HG03064 (cell line): ENCODE data around the gene SDF4.
"Not testable (repeated sequence)": the region's sequence is repeated elsewhere in the genome, so short reads cannot be mapped to it uniquely, and the experiment has no call there.

Experiments used
- ATAC-seq: cut with Tn5 transposase; IDR thresholded peaks from one replicate; pipeline ENCODE4 v1.9.1; 2021; ENCODE audit warnings: low read depth; ENCODE audit not compliant: unreplicated experiment

The SDF4 gene

DNA sequence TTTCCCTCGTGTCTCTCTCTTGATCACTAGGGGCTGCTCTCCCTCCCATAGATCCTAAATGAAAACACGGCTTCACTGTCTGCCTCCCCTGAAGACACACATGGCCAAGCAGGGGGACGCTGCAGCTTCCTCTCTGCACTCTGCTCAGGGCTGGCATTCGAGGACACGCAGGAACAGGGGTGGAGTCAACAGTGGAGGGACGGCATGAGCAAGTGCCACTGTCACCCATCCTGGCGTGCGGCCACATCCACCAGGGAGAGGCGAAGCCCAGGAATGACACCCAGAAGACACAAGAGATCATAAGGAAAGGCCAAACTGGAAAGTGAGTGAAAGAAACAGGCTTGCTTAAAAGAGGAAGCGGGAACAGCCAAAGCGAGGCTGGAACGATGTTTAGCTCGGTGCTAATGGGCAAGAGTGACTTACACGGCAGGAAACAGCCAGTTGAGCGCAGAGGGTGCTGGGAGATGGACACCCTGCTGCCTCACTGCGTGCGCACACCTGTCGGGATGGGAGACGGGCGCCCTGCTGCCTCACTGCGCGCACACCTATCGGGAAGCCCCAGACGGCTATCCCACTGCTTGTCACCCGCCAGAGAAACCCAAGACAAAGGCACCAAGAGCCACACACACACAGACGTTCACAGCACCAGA is 28.3 kb upstream of the SDF4 start:
- no peak for ATAC-seq

DNA sequence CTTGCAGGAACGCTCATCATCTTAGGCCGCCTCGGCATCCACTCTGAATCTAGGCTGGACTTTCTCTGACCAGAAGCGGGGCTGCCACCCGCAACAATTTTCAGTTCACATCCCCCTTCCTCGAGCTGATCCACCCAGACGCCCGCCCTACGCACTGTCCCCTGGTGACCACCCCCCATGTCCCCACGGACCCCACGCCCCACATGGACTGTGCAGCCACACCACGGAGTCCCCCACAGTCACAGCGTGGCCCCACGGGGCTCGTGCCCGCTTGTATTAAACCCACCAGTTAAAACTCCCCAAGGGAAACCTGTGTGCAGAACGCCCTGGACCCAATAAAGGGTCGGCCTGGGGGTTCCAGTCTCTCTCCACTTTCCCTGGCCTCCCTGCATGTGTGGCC is 27.7 kb upstream of the SDF4 start:
- no peak for ATAC-seq

DNA sequence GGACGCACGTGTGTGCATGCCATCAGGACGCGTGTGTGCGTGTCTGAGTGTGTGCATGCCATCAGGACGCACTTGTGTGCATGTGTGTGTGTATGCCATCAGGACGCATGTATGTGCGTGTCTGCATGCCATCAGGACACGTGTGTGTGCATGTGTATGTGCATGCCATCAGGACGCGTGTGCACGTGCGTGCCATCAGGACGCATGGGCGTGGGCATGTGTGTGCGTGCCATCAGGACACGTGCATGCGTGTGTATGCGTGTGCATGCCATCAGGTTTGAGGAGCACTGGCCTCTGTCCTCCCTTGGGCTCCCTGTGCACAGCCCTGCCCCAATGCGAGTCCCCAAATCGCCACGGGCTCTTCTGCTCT is 27.3 kb upstream of the SDF4 start:
- no peak for ATAC-seq

DNA sequence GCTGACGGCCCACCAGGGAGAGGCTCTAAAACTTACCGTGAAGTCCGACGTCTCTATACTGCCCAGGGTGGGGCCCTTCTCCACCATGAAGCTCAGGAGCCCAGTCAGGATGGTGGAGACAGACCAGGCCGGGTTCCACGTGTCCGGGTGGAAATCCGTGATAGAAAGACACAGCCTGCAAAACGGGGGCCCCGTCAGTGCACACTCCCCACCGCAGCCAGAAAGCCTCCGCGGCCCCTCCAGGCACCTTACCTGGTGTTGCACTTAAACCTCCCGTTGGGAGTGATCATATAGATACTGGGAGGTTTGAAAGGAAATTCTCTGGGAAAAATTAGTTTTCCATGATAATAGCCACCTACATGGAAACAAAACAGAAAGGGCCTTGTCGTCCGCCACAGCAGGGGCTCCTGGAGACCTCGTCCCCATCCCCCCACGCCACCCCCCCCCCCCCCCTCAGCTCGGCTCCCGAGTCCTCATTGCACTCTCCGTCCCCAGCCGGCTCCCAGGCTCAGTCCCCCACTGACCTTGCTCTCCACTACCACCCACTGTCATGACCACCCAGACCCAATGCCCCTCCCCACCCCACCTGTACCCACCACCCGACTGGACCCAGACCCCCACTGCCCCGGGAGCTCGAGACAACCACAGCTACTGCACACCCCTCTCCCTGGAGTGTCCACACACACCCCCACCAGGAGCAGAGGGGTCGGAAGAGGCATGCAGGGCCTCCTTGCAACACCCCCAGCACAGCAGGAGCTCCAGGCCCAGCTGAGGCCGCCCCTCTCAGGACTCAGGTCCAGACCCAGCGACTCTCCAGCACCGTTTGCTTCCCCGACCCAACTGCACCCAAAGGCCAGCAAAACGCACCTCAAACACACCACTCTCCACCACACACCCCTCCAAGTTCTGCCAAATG is 25.4 kb upstream of the SDF4 start:
- ATAC-seq, result no peak

DNA sequence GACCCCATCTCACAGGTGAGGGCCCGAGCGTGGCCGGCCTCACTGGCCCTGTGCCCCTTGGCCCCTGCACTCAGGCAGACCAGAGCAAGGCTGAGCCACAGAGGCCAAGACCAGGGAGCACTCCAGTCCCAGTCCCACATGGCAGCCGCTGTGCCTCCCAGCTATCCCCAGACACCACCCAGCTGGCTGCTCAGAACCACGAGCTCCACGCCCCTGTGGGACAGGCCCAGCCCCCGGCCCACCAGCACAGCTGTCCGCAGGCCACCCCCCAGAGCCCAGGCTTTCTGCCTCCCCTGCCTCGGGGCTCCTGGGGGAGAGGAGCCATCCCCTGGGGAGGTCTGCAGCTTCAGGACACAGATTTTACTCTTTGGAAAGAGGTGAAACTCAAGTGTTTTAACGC is 23.8 kb upstream of the SDF4 start:
- ATAC-seq, result no peak

DNA sequence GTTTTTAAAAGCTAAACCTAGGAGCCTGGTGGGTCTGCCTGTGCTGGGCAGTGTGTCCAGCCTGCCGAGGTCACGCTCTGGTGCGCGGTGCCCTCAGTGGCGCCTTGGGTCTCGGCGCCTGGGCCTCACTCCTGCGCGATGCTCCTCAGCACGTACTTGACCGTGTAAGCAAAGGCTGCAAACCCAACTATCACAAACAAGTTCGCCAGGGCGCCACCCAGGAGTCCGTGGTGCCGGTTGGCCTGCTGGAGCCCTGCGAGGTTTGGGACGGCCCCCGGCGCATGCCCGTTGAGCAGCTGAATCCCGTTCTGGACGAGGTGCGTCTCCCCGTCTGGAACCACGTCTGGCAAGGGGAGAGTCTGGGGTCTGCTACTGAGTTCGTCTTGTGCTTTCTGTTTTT is 23.3 kb upstream of the SDF4 start:
- ATAC-seq, result no peak

DNA sequence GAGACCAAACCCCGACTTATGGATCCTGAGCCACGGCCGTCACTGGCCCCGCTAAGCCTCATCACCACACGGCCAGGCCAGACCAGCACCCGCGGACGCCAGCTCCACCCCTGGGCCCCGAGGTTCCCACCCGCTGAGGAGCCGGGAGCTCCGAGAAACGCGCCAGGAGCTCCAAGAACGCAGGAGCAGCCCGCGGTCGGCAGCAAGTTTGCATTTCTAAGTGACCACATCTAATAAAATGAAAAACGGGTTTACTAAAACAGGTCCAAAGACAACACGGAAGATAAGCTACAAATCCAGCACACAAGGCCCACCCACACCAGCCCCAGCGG is 22.8 kb upstream of the SDF4 start:
- ATAC-seq, result no peak

DNA sequence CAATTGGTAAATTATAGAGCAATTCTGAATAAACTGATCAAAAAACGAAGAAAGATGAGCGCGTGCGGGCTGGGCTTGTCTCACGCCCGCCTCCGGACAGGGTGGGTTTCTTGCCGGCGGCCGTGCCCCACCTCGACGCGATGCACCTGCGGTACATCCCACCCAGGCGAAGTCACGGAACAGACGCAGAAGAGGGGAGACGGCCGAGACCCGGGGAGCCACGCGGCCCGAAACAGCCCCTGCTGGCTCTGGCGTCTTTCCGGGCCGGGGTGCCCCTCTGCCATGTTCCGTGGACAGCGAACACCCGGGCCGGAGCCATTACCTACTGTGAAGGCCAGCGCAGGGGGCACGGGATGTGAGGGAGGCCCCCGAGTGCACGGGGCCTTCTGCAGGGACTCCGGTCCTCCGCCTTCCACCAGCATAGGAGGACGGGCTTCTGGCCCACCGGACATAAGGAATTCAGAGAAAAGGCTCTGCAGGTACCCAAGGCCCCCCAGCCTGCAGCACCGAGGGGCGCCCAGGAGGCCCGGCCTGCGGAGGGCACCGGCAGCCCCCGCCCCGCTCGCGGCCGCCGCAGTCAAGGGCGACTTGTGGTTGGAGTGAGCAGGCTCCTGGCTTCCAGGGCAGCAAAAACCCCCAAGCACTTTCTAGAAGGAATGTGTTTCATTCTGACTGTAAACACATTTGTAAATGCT is 22.3 kb upstream of the SDF4 start:
- ATAC-seq, result no peak

DNA sequence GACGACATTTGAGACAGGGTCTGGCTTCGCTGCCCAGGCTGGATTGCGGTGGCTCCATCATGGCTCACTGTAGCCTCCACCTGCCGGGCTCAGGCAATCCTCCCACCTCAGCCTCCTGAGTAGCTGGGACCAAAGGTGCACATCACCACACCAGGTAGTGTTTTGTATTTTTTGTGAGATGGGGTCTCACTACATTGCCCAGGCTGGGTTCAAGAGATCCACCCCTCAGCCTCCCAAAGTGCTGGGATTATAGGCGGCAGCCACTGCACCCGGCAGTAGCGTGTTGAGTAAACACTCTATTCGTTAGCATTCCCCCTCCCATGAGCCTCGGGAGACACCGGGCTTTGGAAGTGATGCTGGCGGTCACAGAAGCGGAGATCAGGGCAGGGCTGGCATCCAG is 21.5 kb upstream of the SDF4 start:
- no peak for ATAC-seq

DNA sequence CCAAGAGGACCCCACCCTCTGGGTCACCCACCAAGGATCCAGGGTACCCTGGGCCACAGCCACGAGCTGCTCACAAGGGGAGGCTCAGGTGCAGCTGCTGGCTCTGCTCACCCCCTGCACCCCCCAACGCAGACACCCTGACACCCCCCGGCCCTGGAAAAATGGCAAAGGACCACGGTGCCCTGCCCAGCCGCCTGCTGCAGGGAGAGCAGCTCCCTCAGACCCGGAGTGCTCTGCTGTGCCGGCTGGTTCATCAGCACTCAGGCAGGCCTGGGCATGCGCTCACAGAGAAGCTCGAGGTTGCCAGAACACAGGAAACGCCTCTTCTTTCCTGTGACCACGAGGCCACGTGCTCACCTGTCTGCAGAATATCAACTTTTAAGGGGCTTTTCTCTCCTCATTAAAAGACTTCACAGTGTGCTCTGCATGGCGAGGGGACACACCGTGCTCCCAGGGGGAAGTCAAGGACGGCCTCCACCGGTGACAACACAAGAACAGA is 19.0 kb upstream of the SDF4 start:
- ATAC-seq, result no peak

DNA sequence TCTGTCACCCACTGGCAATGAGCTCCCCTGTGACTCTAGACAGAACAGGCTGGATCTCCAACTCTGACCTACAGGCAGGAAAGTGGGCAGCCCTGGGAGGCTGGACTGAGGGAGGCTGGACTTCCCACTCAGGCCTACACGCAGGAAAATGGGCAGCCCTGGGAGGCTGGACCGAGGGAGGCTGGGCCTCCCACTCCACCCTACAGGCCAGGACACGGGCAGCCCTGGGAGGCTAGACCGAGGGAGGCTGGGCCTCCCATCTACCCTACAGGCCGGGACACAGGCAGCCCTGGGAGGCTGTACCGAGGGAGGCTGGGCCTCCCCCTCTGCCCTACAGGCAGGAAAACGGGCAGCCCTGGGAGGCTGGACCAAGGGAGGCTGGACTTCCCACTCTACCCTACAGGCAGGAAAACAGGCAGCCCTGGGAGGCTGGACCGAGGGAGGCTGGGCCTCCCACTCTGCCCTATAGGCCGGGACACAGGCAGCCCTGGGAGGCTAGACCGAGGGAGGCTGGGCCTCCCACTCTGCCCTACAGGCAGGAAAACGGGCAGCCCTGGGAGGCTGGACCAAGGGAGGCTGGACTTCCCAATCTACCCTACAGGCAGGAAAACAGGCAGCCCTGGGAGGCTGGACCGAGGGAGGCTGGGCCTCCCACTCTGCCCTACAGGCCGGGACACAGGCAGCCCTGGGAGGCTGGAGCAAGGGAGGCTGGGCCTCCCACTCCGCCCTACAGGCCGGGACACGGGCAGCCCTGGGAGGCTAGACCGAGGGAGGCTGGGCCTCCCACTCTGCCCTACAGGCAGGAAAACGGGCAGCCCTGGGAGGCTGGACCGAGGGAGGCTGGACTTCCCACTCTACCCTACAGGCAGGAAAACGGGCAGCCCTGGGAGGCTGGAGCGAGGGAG is 16.5 kb upstream of the SDF4 start:
- not testable (repeated sequence) for ATAC-seq

DNA sequence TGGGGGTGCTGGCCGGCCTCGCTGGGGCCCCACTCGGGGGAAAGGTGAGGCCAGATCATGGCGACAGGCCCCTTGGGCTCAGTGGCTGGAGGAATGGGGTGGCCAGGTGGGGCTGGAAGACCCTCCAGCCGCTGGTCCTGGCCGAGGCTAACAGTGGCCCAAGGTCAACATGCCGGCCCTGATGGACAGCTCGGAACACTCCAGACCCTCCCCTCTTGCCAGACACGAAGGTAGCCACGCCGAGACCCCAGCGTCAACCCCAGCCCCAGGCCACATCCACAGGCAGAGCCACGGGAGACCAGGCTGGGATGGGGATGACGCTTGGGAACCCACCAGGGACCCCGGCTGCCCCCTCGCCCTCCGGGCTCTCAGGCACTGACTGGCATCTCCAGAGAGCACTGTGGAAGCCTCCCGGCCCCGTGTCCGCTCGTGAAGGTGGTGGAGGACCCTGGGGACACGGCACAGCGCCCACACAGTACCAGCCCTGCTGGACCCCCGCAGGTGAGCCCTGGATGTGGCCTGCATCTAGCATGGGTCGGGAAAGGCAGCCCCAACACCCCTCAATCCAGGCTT is 15.6 kb upstream of the SDF4 start:
- ATAC-seq, result no peak

DNA sequence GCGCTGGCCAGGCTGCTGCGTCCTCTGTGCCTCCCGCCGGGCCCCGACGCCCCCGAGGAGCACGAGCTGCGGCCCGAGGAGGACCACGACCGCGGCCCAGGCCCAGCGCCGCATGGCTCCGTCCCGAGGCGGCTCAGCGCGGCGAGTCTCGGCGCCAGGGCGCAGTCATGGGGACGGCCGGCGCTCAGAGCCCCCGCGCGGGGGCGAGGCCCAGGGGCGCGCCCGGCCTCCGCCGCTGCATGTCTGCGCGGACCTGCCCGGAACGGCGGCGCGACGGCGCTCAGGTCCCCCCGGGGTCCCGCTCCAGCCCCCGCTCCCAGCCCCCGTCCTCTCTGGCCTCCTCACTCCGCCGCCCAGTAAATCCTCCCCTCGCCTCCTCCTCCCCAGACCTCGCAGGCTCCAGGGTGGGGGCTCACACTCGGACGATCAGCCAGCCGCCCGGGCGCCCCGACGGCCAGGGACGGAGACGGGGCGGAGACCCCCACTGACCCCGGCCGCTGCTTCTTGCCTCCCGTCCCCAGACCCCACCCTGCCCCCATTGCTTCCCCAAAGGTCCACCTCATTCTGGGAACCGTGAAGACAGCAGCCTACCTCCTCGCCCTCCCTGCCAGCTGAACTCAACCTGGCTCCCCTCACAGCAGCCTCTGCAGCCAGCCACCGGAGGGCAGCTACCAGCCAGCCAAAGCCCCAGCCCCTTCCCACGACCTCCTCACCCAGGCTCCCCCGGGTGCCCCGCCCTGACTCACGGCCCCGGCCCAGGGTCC is 15.0 kb upstream of the SDF4 start, which contains the start of gene C1QTNF12:
Gene C1QTNF12 (minus strand): TSS at position 146 of the 764 bp plus-strand sequence. CDS start 32 bp downstream, at position 114.
- ATAC-seq, result no peak

DNA sequence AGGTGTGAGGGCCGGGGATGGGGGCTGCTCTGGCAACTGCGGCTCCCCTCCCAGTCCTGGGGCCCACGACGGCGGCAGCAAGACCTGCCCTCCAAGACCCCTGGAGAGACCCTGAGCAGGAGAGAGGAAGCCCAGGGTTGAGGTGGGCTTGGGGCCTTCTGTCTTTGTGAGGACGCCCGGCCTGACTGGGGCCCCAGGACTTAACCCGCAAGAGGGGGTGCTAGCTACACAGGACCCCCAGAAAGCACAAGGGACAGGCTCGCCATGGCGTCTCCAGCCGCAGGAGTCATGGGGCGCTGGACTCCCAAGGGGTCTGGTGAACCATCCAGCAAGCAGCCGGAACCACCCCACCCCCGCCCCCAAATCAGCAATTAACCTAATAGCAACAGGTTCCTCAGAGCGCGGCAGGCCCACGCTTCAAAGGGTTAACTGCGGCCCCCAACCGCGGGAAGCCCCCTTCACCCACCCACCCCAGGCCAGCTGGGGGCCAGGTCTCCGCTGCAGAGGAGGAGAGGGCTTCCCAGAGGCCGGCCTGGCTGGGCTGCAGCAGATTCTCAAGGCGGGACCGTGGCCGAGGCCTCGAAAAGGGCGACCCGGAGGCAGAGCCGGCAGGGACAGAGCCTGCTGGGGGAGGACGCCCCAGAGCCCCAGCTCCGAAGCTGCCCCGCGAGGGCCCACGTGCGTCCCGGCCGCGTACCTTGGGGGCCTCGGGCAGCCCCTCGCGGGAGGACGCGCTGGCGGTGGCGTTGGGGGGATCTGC is 14.2 kb upstream of the SDF4 start:
- no peak for ATAC-seq

DNA sequence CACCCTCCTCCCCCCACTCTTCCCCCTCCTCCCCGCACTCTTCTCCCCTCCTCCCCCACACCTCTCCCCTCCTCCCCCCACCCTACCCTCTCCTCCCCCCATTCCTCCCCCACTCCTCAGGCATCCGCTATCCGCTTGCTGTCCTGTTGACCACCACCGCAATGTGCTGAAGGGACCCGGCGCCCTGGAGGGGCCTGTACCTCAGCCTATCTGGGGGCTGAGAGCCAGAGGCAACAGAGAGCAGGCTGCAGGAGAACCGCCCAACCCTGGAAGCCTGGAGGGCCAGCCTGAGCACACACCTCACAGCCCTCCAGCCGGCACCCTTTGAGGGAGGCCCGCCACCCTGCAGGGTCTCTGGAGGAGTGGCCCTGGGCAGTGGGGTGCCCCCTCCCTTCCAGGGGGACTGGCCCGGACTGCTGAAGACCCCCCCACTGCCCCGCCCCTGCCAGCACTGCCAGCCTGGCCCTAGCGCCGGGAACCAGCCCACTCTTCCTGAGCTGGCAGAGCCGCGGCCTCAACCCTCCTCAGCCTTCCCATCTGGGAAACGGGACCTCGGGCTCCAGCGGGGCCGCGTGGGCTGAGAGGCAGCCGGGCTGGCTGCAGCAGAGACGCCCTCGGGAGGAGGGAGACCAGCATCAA is 13.5 kb upstream of the SDF4 start:
- ATAC-seq, result no peak

DNA sequence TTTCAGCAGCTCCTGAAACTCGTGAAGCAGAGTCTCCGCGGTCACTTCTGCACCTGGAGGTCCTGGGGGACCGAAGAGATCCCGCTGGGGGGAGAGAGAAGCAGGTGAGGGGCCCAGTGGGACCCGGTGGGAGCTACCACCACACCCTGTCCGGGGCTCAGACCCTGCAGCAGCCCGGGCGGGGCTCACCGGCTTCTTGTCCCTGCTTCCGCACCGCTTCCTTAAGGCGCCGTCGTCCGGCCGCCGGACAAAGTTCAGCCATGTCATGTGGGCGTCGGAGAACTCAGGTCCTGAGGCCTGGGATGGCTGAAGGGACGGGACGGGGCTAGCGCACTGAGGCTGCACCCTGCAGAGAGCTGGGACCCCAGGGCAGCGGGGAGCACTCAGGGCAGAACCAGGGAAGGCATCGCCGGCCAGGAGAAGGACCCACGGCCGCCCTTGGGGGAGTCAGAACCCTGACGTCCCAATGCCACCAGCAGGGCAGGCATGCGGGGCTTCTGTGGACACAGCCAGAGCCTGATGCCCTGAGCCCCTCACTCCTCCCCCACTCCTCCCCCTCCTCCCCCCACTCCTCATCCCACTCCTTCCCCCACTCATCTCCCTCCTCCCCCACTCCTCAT is 12.5 kb upstream of the SDF4 start:
- ATAC-seq, result no peak

DNA sequence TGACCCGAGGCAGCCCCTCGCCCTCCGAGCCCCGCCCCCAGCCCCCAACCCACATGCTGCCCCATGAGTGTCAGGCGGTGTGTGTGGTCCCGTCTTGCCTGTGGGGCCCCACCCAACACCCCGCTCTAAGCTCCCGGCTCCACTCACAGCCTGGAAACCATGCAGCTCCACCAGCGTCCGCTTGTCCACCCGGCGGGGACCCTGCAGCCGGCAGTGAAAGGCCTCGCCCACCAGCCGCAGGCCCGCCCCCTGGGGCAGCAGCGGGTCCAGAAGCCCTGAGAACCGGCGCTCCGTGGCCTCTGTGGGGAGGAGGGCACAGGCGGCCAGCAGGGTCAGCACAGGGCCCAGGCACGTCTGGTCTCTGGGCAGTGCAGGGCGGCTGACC is 12.0 kb upstream of the SDF4 start:
- no peak for ATAC-seq

DNA sequence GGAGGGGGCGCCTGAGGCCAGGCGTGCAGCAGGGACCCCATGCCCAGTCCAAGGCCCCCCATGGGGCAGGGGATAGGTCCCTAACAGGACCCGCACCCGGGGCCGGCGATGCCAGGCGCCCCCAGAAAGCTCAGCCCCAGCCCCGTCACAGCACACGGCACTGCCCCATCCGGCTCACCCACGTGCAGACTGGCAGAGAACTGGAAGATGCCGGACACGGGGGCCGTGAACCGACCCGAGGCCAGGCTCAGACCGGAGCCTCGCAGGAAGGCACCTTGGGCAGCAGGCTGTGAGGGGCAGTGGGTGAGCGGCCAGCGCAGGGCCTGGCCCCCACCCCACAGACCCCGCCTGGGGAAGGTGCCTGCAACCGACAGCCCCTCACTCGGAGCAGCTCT is 11.5 kb upstream of the SDF4 start:
- no peak for ATAC-seq
